Measurements from ENCODE around the gene TOP2B. TPM values are rescaled to one million over a fixed set of nuclear protein-coding genes. Genes with fewer than 3 reads are reported as not detected.

Gene TOP2B
- total and polyA plus RNA-seq, 9 of the 15 experiments (the other 6 are each of a cell fraction or from before 2014, with no cell fraction given) = 45.3 to 186 (median 134) TPM

DNA sequence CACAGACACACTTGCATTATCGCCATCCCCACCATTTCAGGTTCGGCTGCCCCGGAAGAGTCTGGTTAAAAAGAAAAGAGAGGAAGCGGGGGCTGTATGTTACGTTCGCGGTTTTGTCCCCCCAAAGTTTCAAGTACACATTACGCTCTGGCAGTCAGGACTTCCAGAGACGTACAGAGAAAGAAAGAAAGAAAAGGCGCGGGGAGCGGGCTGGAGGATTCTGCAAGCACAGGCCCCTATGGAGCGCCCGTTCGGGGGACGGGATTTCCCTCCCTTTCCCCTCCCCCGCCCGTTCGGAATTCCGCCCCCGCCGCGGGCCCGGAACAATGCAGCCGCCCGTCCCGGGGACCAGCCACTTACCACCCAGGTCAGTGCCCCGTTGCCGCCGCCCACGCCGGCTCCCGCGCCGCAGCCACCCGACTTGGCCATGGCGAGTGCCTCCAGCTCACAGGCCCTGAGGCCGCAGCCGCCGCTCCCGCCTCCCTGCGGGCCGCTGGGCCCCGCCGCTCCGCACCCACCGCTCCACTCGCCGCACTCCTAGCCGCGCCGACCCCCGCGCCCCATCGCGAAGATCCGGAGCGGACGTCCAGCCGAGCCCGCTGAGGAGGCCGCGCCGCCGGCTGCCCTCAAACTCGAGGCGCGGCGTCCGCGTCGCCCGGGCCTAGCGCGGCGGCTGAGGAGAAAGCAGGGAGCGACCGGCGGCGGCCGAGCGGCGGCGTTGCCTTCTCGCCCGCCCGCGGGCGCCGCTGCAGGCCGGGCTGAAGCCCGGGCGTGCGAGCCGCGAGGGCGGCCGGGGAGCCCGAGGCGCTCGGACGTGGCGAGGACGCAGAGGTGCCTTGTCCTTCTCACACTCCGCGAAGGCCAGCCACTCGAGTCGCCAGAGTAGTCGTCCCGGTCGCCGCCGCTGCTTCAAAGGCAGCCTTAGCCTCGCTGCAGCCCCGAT is 567 bp downstream of the TOP2B start (continued):
- peak; percentile 93; the same call in 1 of the 2 replicates for TF ChIP-seq GATAD2B (IDR thresholded peaks at IDR 0.05; ENCODE audit: borderline replicate concordance)
- TF ChIP-seq KDM5B (IDR thresholded peaks at IDR 0.05; ENCODE audit: insufficient replicate concordance, low read depth, low read length) = no peak
- TF ChIP-seq, protein P1, sequence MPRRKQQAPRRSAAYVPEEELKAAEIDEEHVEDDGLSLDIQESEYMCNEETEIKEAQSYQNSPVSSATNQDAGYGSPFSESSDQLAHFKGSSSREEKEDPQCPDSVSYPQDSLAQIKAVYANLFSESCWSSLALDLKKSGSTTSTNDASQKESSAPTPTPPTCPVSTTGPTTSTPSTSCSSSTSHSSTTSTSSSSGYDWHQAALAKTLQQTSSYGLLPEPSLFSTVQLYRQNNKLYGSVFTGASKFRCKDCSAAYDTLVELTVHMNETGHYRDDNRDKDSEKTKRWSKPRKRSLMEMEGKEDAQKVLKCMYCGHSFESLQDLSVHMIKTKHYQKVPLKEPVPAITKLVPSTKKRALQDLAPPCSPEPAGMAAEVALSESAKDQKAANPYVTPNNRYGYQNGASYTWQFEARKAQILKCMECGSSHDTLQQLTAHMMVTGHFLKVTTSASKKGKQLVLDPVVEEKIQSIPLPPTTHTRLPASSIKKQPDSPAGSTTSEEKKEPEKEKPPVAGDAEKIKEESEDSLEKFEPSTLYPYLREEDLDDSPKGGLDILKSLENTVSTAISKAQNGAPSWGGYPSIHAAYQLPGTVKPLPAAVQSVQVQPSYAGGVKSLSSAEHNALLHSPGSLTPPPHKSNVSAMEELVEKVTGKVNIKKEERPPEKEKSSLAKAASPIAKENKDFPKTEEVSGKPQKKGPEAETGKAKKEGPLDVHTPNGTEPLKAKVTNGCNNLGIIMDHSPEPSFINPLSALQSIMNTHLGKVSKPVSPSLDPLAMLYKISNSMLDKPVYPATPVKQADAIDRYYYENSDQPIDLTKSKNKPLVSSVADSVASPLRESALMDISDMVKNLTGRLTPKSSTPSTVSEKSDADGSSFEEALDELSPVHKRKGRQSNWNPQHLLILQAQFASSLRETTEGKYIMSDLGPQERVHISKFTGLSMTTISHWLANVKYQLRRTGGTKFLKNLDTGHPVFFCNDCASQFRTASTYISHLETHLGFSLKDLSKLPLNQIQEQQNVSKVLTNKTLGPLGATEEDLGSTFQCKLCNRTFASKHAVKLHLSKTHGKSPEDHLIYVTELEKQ (CRISPR knock-in tag; IDR thresholded peaks at IDR 0.05) = no peak
- TF ChIP-seq, protein P2, sequence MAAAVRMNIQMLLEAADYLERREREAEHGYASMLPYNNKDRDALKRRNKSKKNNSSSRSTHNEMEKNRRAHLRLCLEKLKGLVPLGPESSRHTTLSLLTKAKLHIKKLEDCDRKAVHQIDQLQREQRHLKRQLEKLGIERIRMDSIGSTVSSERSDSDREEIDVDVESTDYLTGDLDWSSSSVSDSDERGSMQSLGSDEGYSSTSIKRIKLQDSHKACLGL (CRISPR knock-in tag; IDR thresholded peaks at IDR 0.05; ENCODE audit: borderline replicate concordance, poor library complexity, severe bottlenecking) = no peak
- TF ChIP-seq RFX7 (CRISPR knock-in tag; IDR thresholded peaks at IDR 0.05) = no peak
- TF ChIP-seq ZNF57 (CRISPR knock-in tag; IDR thresholded peaks at IDR 0.05) = no peak
- no peak; the same call in 1 of the 2 replicates for TF ChIP-seq SMARCE1 (IDR thresholded peaks at IDR 0.05)
- TF ChIP-seq SREBF1 (IDR thresholded peaks at IDR 0.05; ENCODE audit: borderline replicate concordance, low read depth, low read length) = no peak
- TF ChIP-seq, protein P3, sequence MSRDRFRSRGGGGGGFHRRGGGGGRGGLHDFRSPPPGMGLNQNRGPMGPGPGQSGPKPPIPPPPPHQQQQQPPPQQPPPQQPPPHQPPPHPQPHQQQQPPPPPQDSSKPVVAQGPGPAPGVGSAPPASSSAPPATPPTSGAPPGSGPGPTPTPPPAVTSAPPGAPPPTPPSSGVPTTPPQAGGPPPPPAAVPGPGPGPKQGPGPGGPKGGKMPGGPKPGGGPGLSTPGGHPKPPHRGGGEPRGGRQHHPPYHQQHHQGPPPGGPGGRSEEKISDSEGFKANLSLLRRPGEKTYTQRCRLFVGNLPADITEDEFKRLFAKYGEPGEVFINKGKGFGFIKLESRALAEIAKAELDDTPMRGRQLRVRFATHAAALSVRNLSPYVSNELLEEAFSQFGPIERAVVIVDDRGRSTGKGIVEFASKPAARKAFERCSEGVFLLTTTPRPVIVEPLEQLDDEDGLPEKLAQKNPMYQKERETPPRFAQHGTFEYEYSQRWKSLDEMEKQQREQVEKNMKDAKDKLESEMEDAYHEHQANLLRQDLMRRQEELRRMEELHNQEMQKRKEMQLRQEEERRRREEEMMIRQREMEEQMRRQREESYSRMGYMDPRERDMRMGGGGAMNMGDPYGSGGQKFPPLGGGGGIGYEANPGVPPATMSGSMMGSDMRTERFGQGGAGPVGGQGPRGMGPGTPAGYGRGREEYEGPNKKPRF (IDR thresholded peaks at IDR 0.05; ENCODE audit: low read depth, low read length) = no peak
- TF ChIP-seq JUN (IDR thresholded peaks at IDR 0.05; ENCODE audit: borderline replicate concordance, low read depth, low read length) = no peak
- no peak; the same call in 1 of the 2 replicates for TF ChIP-seq JUN (CRISPR knock-in tag; IDR thresholded peaks at IDR 0.05; ENCODE audit: borderline replicate concordance)
- TF ChIP-seq ZNF586 (CRISPR knock-in tag; conservative IDR thresholded peaks at IDR 0.05) = no peak
- TF ChIP-seq SIN3B (IDR thresholded peaks at IDR 0.05; ENCODE audit: low read depth) = peak; percentile 62
- TF ChIP-seq EP400 (IDR thresholded peaks at IDR 0.05) = no peak
- no peak for TF ChIP-seq CREB1 (IDR thresholded peaks at IDR 0.05)
- no peak for TF ChIP-seq CREB1 (CRISPR knock-in tag; IDR thresholded peaks at IDR 0.05)
- TF ChIP-seq, protein P4, sequence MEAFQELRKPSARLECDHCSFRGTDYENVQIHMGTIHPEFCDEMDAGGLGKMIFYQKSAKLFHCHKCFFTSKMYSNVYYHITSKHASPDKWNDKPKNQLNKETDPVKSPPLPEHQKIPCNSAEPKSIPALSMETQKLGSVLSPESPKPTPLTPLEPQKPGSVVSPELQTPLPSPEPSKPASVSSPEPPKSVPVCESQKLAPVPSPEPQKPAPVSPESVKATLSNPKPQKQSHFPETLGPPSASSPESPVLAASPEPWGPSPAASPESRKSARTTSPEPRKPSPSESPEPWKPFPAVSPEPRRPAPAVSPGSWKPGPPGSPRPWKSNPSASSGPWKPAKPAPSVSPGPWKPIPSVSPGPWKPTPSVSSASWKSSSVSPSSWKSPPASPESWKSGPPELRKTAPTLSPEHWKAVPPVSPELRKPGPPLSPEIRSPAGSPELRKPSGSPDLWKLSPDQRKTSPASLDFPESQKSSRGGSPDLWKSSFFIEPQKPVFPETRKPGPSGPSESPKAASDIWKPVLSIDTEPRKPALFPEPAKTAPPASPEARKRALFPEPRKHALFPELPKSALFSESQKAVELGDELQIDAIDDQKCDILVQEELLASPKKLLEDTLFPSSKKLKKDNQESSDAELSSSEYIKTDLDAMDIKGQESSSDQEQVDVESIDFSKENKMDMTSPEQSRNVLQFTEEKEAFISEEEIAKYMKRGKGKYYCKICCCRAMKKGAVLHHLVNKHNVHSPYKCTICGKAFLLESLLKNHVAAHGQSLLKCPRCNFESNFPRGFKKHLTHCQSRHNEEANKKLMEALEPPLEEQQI (IDR thresholded peaks at IDR 0.05) = no peak
- TF ChIP-seq ZNF174 (CRISPR knock-in tag; IDR thresholded peaks at IDR 0.05) = no peak
- TF ChIP-seq ZNF589 (CRISPR knock-in tag; IDR thresholded peaks at IDR 0.05; ENCODE audit: low read depth) = no peak
